ENCODE measurements around the gene CCDC81. TPM values are rescaled to one million over a fixed set of nuclear protein-coding genes. Genes with fewer than 3 reads are reported as not detected.

The CCDC81 gene
- total and polyA plus RNA-seq, 9 of the 15 experiments (the other 6 are each of a cell fraction or from before 2014, with no cell fraction given) = 0.16 to 1.0 (median 0.41) TPM

DNA sequence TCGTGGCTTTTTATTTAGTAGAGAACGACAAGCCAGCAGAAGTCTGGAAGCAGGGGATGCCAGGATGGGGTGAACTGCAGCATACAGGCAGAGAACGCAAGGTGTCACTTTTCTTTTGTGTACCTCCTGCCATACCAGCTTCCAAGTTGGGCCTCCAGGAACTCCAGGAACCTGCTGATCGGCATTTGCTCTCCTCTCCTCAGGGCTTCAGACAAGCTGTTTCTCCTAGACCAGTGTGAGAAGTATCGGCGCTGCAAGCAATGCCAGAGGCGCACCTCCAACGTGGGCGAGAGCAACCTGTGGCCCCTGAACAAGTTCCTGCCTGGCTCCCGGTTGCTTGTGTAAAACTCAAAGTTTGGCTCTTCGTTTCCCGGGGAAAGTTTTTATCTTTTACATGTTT lies 47.7 kb downstream of the CCDC81 start:
- BruUV-seq (replicated peaks) = no TSS peak
- intact Hi-C loops (cut with micrococcal nuclease) = no loop called here
- no peak overlapping the region for H3K4me2 ChIP-seq (ENCODE audit: insufficient read depth, low read length)
- no peaks in the 10 kb centered on the region for H3K9me1 ChIP-seq (ENCODE audit: control insufficient read depth, insufficient read depth, low read length)
- H3K4me3 ChIP-seq = no peak overlapping the region
- FAIRE-seq (no peak), ATAC-seq (no peak), DNase-seq (ENCODE audit: extremely low read depth in 1 of 4, low spot score in 3 of 4) (no peak)
- WGBS (ENCODE audit: insufficient coverage, low coverage, missing lambda C conversion rate) = 39% methylated on average over 12 of the region's 12 CpGs
- H3K27ac ChIP-seq (ENCODE audit: extremely low read depth, low read depth, low read length) = no peak overlapping the region
- H3K9ac ChIP-seq (ENCODE audit: insufficient read depth in 1 of 2, low read depth in 2 of 2, low read length in 2 of 2) = no peak overlapping the region
- ChIA-PET CTCF (ENCODE audit: low intra/inter-chr PET ratio) (no interaction called here), POLR2A (no interaction called here)
- no peaks in the 10 kb centered on the region for H4K20me1 ChIP-seq (replicated peaks; ENCODE audit: control insufficient read depth, insufficient read depth, low read length)
- in situ Hi-C loops (cut with MboI) = no loop called here
- no peak for TF ChIP-seq ZZZ3 (IDR thresholded peaks at IDR 0.05)
- no peak for TF ChIP-seq E2F1 (CRISPR knock-in tag; IDR thresholded peaks at IDR 0.05)
- TF ChIP-seq, protein P1, sequence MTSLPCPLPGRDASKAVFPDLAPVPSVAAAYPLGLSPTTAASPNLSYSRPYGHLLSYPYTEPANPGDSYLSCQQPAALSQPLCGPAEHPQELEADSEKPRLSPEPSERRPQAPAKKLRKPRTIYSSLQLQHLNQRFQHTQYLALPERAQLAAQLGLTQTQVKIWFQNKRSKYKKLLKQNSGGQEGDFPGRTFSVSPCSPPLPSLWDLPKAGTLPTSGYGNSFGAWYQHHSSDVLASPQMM (CRISPR knock-in tag; IDR thresholded peaks at IDR 0.05) = no peak
- TF ChIP-seq HDAC6 (IDR thresholded peaks at IDR 0.05; ENCODE audit: low read depth, low read length) = no peak
- TF ChIP-seq ZBTB40 (IDR thresholded peaks at IDR 0.05) = no peak
- no peak for TF ChIP-seq ZBTB40 (CRISPR knock-in tag; IDR thresholded peaks at IDR 0.05)
- no peak for TF ChIP-seq BCOR (IDR thresholded peaks at IDR 0.05)
- TF ChIP-seq ZNF444 (CRISPR knock-in tag; IDR thresholded peaks at IDR 0.05) = no peak
- no peak for TF ChIP-seq CTCFL (IDR thresholded peaks at IDR 0.05; ENCODE audit: borderline replicate concordance, insufficient read depth, low read depth, low read length, poor library complexity, severe bottlenecking)
- no peak for TF ChIP-seq HSF4 (CRISPR knock-in tag; IDR thresholded peaks at IDR 0.05; ENCODE audit: borderline replicate concordance)
- no peaks in the 10 kb centered on the region for H3K36me3 ChIP-seq (ENCODE audit: control insufficient read depth, insufficient read depth, low read length)
- no peaks in the 10 kb centered on the region for H3K79me2 ChIP-seq (ENCODE audit: control insufficient read depth, insufficient read depth, low read length)
- H3K9me3 ChIP-seq (replicated peaks; ENCODE audit: control insufficient read depth, insufficient read depth, low read depth, low read length) = no peaks in the 10 kb centered on the region
- no peak overlapping the region for H2AFZ ChIP-seq (ENCODE audit: low read depth, low read length)
- H3K27me3 ChIP-seq (ENCODE audit: control insufficient read depth in 2 of 2, insufficient read depth in 2 of 2, low read length in 2 of 2) = peaks cover 0 to 8% of the 10 kb centered on the region in 2 experiments; a peak in 1 of 5 replicates
- peaks cover 0 to 12% of the 10 kb centered on the region in 2 experiments; a peak in 3 of 5 replicates for H3K4me1 ChIP-seq (replicated peaks in 1 of 2; ENCODE audit: control insufficient read depth in 2 of 2, insufficient read depth in 2 of 2, low read length in 2 of 2)
